Measurements from ENCODE around the gene CAPN9. TPM values are rescaled to one million over a fixed set of nuclear protein-coding genes. Genes with fewer than 3 reads are reported as not detected.

CAPN9 gene
- total RNA-seq, 2 donors from 2014 or later = 0.45 to 0.59 TPM

- no peak for DNase-seq (ENCODE audit: low spot score)
- Histone ChIP-seq H3K27me3 (replicated peaks; ENCODE audit: insufficient read depth) (no peaks in the 10 kb centered on the region), H3K9me3 (no peaks in the 10 kb centered on the region), H3K36me3 (no peaks in the 10 kb centered on the region), H3K4me1 (replicated peaks) (no peaks in the 10 kb centered on the region), H3K27ac (no peak overlapping the region), H3K4me3 (no peak overlapping the region)
- intact Hi-C loops (cut with DNase I) = no loop called here
- no peak for TF ChIP-seq POLR2A (IDR thresholded peaks at IDR 0.05)
- no peak for TF ChIP-seq CTCF (IDR thresholded peaks at IDR 0.05)
- TF ChIP-seq POLR2AphosphoS5 (IDR thresholded peaks at IDR 0.05) = no peak
- WGBS = 87% methylated on average over 3 of the region's 3 CpGs
Measured at GRCh38 chr1:230711245-230711644, 35.9 kb upstream of the CAPN9 start.

- no peak for TF ChIP-seq POLR2AphosphoS5 (IDR thresholded peaks at IDR 0.05)
- TF ChIP-seq CTCF (IDR thresholded peaks at IDR 0.05) = no peak
- TF ChIP-seq POLR2A (IDR thresholded peaks at IDR 0.05) = no peak
- no peak overlapping the region for H3K27ac ChIP-seq
- no peaks in the 10 kb centered on the region for H3K4me1 ChIP-seq (replicated peaks)
- intact Hi-C loops (cut with DNase I) = no loop called here
- no peaks in the 10 kb centered on the region for H3K9me3 ChIP-seq
- no peak for DNase-seq (ENCODE audit: low spot score)
- H3K4me3 ChIP-seq = no peak overlapping the region
- 95% methylated on average over 17 of the region's 17 CpGs for WGBS
- H3K27me3 ChIP-seq (replicated peaks; ENCODE audit: insufficient read depth) = no peaks in the 10 kb centered on the region
- H3K36me3 ChIP-seq = no peaks in the 10 kb centered on the region
Measured at GRCh38 chr1:230712470-230712942, 34.7 kb upstream of the CAPN9 start.

GRCh38 chr1:230713138-230713537 is 34.0 kb upstream of the CAPN9 start:
- 87% methylated on average over 7 of the region's 7 CpGs for WGBS

GRCh38 chr1:230713547-230713914 is 33.7 kb upstream of the CAPN9 start:
- H3K9me3 ChIP-seq = no peaks in the 10 kb centered on the region
- TF ChIP-seq CTCF (IDR thresholded peaks at IDR 0.05) = no peak
- no peak for TF ChIP-seq POLR2A (IDR thresholded peaks at IDR 0.05)
- no peak for TF ChIP-seq POLR2AphosphoS5 (IDR thresholded peaks at IDR 0.05)
- no peaks in the 10 kb centered on the region for H3K27me3 ChIP-seq (replicated peaks; ENCODE audit: insufficient read depth)
- no peak overlapping the region for H3K4me3 ChIP-seq
- H3K4me1 ChIP-seq (replicated peaks) = no peaks in the 10 kb centered on the region
- H3K36me3 ChIP-seq = no peaks in the 10 kb centered on the region
- 86% methylated on average over 8 of the region's 8 CpGs for WGBS
- intact Hi-C loops (cut with DNase I) = no loop called here
- H3K27ac ChIP-seq = peak overlapping the region in 1 of 2 donors; percentile 2
- no peak for DNase-seq (ENCODE audit: low spot score)

More at GRCh38 chr1:230713138-230713537, 34.0 kb upstream of the CAPN9 start:
- no peaks in the 10 kb centered on the region for H3K9me3 ChIP-seq
- intact Hi-C loops (cut with DNase I) = no loop called here
- H3K27me3 ChIP-seq (replicated peaks; ENCODE audit: insufficient read depth) = no peaks in the 10 kb centered on the region
- no peak for DNase-seq (ENCODE audit: low spot score)
- H3K27ac ChIP-seq = no peak overlapping the region
- no peaks in the 10 kb centered on the region for H3K36me3 ChIP-seq
- no peak overlapping the region for H3K4me3 ChIP-seq
- TF ChIP-seq POLR2AphosphoS5 (IDR thresholded peaks at IDR 0.05) (no peak), CTCF (IDR thresholded peaks at IDR 0.05) (no peak)
- H3K4me1 ChIP-seq (replicated peaks) = no peaks in the 10 kb centered on the region

- Histone ChIP-seq H3K27ac (peak within 1 kb of the TSS in 1 of 2 donors; percentile 2), H3K9me3 (no peaks in the 10 kb centered on the region), H3K36me3 (no peaks in the 10 kb centered on the region), H3K4me1 (replicated peaks) (no peaks in the 10 kb centered on the region), H3K27me3 (replicated peaks; ENCODE audit: insufficient read depth) (no peaks in the 10 kb centered on the region), H3K4me3 (no peak within 1 kb of the TSS)
- DNase-seq (ENCODE audit: low spot score) = peak; percentile 71
- WGBS = 32% methylated on average over 22 of the region's 24 CpGs
- no peak for TF ChIP-seq POLR2A (IDR thresholded peaks at IDR 0.05)
- TF ChIP-seq POLR2AphosphoS5 (IDR thresholded peaks at IDR 0.05) = peak; percentile 60
- intact Hi-C loops (cut with DNase I) = no loop called here
Measured at GRCh38 chr1:230713915-230714764, 33.0 kb upstream of the CAPN9 start, which contains the start of gene AGT. Gene AGT, minus strand, starts transcription at chr1:230714122. Its CDS starts 3,299 bp downstream, at chr1:230710823.

All from prostate gland (tissue), 2 donors.